Spinal cord (tissue), 10 donors: Measurements from ENCODE around the gene LSAMP. TPM values are rescaled to one million over a fixed set of nuclear protein-coding genes. Genes with fewer than 3 reads are reported as not detected.

ENCODE experiments used
- DNase-seq, 6 donors: peaks; one replicate each; pipeline versions ENCODE4 v3.0.0 to v3.0.0-alpha.2; 2013 to 2015; ENCODE audit warnings: low spot score in 6 of 6, low read depth in 4 of 6
- H3K27ac ChIP-seq: one replicate; pipeline ENCODE4 v1.5.1; 2013; ENCODE audit warnings: low read depth, low read length, control low read depth
- H3K27me3 ChIP-seq: one replicate; pipeline ENCODE4 v1.6.1; 2013; ENCODE audit warnings: low read length; ENCODE audit not compliant: control insufficient read depth, insufficient read depth
- H3K36me3 ChIP-seq: one replicate; pipeline ENCODE4 v1.6.1; 2013; ENCODE audit warnings: low read length; ENCODE audit not compliant: control insufficient read depth, insufficient read depth
- H3K4me1 ChIP-seq: one replicate; pipeline ENCODE4 v1.6.1; 2013; ENCODE audit warnings: low read length; ENCODE audit not compliant: control insufficient read depth, insufficient read depth
- H3K4me3 ChIP-seq: one replicate; pipeline ENCODE4 v1.5.1; 2013; ENCODE audit warnings: low read depth, low read length, control low read depth
- H3K9me3 ChIP-seq: one replicate; pipeline ENCODE4 v1.6.1; 2013; ENCODE audit warnings: low read length; ENCODE audit not compliant: control insufficient read depth, insufficient read depth
- WGBS: methylation state at CpG from one replicate; pipeline ENCODE4 v1.1.5; 2013; ENCODE audit warnings: missing lambda C conversion rate; ENCODE audit not compliant: insufficient coverage; 5-methylcytosine and 5-hydroxymethylcytosine counted together
- polyA plus RNA-seq, 2 donors: library from polyadenylated mRNA; unstranded; fragments of 120-200 nt; gene quantifications; one replicate each; pipeline ENCODE4 v1.2.1, GENCODE V29; 2013; ENCODE audit not compliant: insufficient read length in 2 of 2
- total RNA-seq, 2 donors: library from RNA; depleted of rRNA in 1 of 2; stranded (reverse); fragments of 120-200 nt in 1 of 2; fragments of >200 nt in 1 of 2; gene quantifications; one replicate each; pipeline versions ENCODE4 v1.2.3 to v1.2.4, GENCODE V29; 2013 to 2014
- donor health status: healthy.

Gene LSAMP
- total and polyA plus RNA-seq, 4 donors = 69.4 to 174 (median 108) TPM

- H3K4me1 ChIP-seq = no peaks in the 10 kb centered on the region
- no CpG with 5 or more reads among the region's 3 CpGs for WGBS
- no peaks in the 10 kb centered on the region for H3K36me3 ChIP-seq
- no peaks in the 10 kb centered on the region for H3K27me3 ChIP-seq
- H3K4me3 ChIP-seq = no peak overlapping the region
- H3K27ac ChIP-seq = no peak overlapping the region
- DNase-seq = no peak
- H3K9me3 ChIP-seq = no peaks in the 10 kb centered on the region
These were observed 326.7 kb downstream of the LSAMP start for GRCh38 chr3:116118475-116119169.

GRCh38 chr3:116114586-116114985 lies 330.7 kb downstream of the LSAMP start:
- no CpG with 5 or more reads among the region's 1 CpG for WGBS
- H3K9me3 ChIP-seq = no peaks in the 10 kb centered on the region
- H3K27me3 ChIP-seq = no peaks in the 10 kb centered on the region
- DNase-seq = no peak
- H3K4me3 ChIP-seq = no peak overlapping the region
- no peak overlapping the region for H3K27ac ChIP-seq
- no peaks in the 10 kb centered on the region for H3K36me3 ChIP-seq
- no peaks in the 10 kb centered on the region for H3K4me1 ChIP-seq

- Histone ChIP-seq H3K27ac (no peak overlapping the region), H3K27me3 (no peaks in the 10 kb centered on the region), H3K4me1 (no peaks in the 10 kb centered on the region), H3K4me3 (no peak overlapping the region), H3K36me3 (no peaks in the 10 kb centered on the region), H3K9me3 (no peaks in the 10 kb centered on the region)
- no peak for DNase-seq
- WGBS = no CpG with 5 or more reads among the region's 2 CpGs
These were observed 332.6 kb downstream of the LSAMP start for GRCh38 chr3:116112696-116113095.

GRCh38 chr3:116111765-116112164 lies 333.5 kb downstream of the LSAMP start:
- Histone ChIP-seq H3K4me1 (no peaks in the 10 kb centered on the region), H3K27me3 (no peaks in the 10 kb centered on the region), H3K27ac (no peak overlapping the region), H3K36me3 (no peaks in the 10 kb centered on the region), H3K9me3 (no peaks in the 10 kb centered on the region), H3K4me3 (no peak overlapping the region)
- no peak for DNase-seq

- no peak for DNase-seq
- H3K27ac ChIP-seq = no peak overlapping the region
- WGBS = no CpG with 5 or more reads among the region's 4 CpGs
These were observed 341.3 kb downstream of the LSAMP start for GRCh38 chr3:116103868-116104530.

GRCh38 chr3:116102037-116102436 lies 343.2 kb downstream of the LSAMP start:
- DNase-seq = no peak
- no peaks in the 10 kb centered on the region for H3K36me3 ChIP-seq
- H3K9me3 ChIP-seq = no peaks in the 10 kb centered on the region
- H3K27ac ChIP-seq = no peak overlapping the region
- H3K27me3 ChIP-seq = no peaks in the 10 kb centered on the region
- H3K4me1 ChIP-seq = no peaks in the 10 kb centered on the region
- H3K4me3 ChIP-seq = no peak overlapping the region

More at GRCh38 chr3:116103868-116104530, 341.3 kb downstream of the LSAMP start:
- Histone ChIP-seq H3K9me3 (no peaks in the 10 kb centered on the region), H3K36me3 (no peaks in the 10 kb centered on the region), H3K27me3 (no peaks in the 10 kb centered on the region), H3K4me1 (no peaks in the 10 kb centered on the region), H3K4me3 (no peak overlapping the region)

GRCh38 chr3:116097226-116097625 lies 348.1 kb downstream of the LSAMP start:
- Histone ChIP-seq H3K27ac (no peak overlapping the region), H3K9me3 (no peaks in the 10 kb centered on the region), H3K4me3 (no peak overlapping the region), H3K4me1 (no peaks in the 10 kb centered on the region), H3K36me3 (no peaks in the 10 kb centered on the region), H3K27me3 (no peaks in the 10 kb centered on the region)
- no peak for DNase-seq
- no CpG with 5 or more reads among the region's 2 CpGs for WGBS

- Histone ChIP-seq H3K36me3 (no peaks in the 10 kb centered on the region), H3K27me3 (no peaks in the 10 kb centered on the region), H3K4me3 (no peak overlapping the region), H3K4me1 (no peaks in the 10 kb centered on the region), H3K9me3 (no peaks in the 10 kb centered on the region), H3K27ac (no peak overlapping the region)
- no CpG with 5 or more reads among the region's 2 CpGs for WGBS
- no peak for DNase-seq
These were observed 348.7 kb downstream of the LSAMP start for GRCh38 chr3:116096631-116097030.

GRCh38 chr3:116093374-116093773 lies 351.9 kb downstream of the LSAMP start:
- no peaks in the 10 kb centered on the region for H3K4me1 ChIP-seq
- no peak for DNase-seq
- no CpG with 5 or more reads among the region's 2 CpGs for WGBS
- H3K4me3 ChIP-seq = no peak overlapping the region
- H3K9me3 ChIP-seq = no peaks in the 10 kb centered on the region
- H3K27me3 ChIP-seq = no peaks in the 10 kb centered on the region
- H3K36me3 ChIP-seq = no peaks in the 10 kb centered on the region
- no peak overlapping the region for H3K27ac ChIP-seq

GRCh38 chr3:116087426-116087825 lies 357.9 kb downstream of the LSAMP start:
- 43% methylated on average over 1 of the region's 1 CpG for WGBS

More at GRCh38 chr3:116087426-116087825, 357.9 kb downstream of the LSAMP start:
- Histone ChIP-seq H3K4me3 (no peak overlapping the region), H3K4me1 (no peaks in the 10 kb centered on the region), H3K9me3 (no peaks in the 10 kb centered on the region), H3K27ac (no peak overlapping the region), H3K36me3 (no peaks in the 10 kb centered on the region), H3K27me3 (no peaks in the 10 kb centered on the region)
- DNase-seq = peak in 4 of 6 donors; percentile 17 to 67 (median 47)
